ENCODE data around the gene FEZF1.

The FEZF1 gene

GRCh38 chr7:122307228-122307621 is 2.7 kb upstream of the FEZF1 start:
- Histone ChIP-seq H3K9ac (ENCODE audit: low read length) (no peak overlapping the region), H3K4me2 (ENCODE audit: low read depth, low read length, poor library complexity, severe bottlenecking) (no peak overlapping the region), H2AFZ (ENCODE audit: low read depth, low read length, severe bottlenecking) (no peak overlapping the region), H3K79me2 (ENCODE audit: insufficient read depth, low read length) (no peaks in the 10 kb centered on the region), H3K4me3 (ENCODE audit: insufficient read depth, low read length, poor library complexity, severe bottlenecking) (no peak overlapping the region), H3K9me3 (ENCODE audit: insufficient read depth, low read length) (no peaks in the 10 kb centered on the region), H3K27ac (ENCODE audit: low read depth, low read length) (no peak overlapping the region), H4K20me1 (ENCODE audit: low read depth, low read length) (no peaks in the 10 kb centered on the region), H3K9me2 (replicated peaks; ENCODE audit: insufficient read depth, low read length) (no peaks in the 10 kb centered on the region), H3F3A (ENCODE audit: insufficient read depth) (no peaks in the 10 kb centered on the region), H3K36me3 (ENCODE audit: low read length) (no peaks in the 10 kb centered on the region), H3K27me3 (ENCODE audit: low read length) (no peaks in the 10 kb centered on the region)
- no peak for TF ChIP-seq CTCF (IDR thresholded peaks at IDR 0.05; ENCODE audit: insufficient read depth, low read length, poor library complexity, severe bottlenecking)
- no peak for TF ChIP-seq EZH2phosphoT487 (conservative IDR thresholded peaks at IDR 0.05; ENCODE audit: low read length)

- no peaks in the 10 kb centered on the region for H3K9me3 ChIP-seq (ENCODE audit: insufficient read depth, low read length)
- H2AFZ ChIP-seq (ENCODE audit: low read depth, low read length, severe bottlenecking), result no peak overlapping the region
- TF ChIP-seq EZH2phosphoT487 (conservative IDR thresholded peaks at IDR 0.05; ENCODE audit: low read length) (no peak), CTCF (IDR thresholded peaks at IDR 0.05; ENCODE audit: insufficient read depth, low read length, poor library complexity, severe bottlenecking) (no peak)
- no peak overlapping the region for H3K4me2 ChIP-seq (ENCODE audit: low read depth, low read length, poor library complexity, severe bottlenecking)
- no peaks in the 10 kb centered on the region for H4K20me1 ChIP-seq (ENCODE audit: low read depth, low read length)
- H3K4me3 ChIP-seq (ENCODE audit: insufficient read depth, low read length, poor library complexity, severe bottlenecking), result no peak overlapping the region
- no peaks in the 10 kb centered on the region for H3K36me3 ChIP-seq (ENCODE audit: low read length)
- no peak overlapping the region for H3K9ac ChIP-seq (ENCODE audit: low read length)
- no peak overlapping the region for H3K27ac ChIP-seq (ENCODE audit: low read depth, low read length)
- no peaks in the 10 kb centered on the region for H3K79me2 ChIP-seq (ENCODE audit: insufficient read depth, low read length)
- no peaks in the 10 kb centered on the region for H3K9me2 ChIP-seq (replicated peaks; ENCODE audit: insufficient read depth, low read length)
- no peaks in the 10 kb centered on the region for H3K27me3 ChIP-seq (ENCODE audit: low read length)
- no peaks in the 10 kb centered on the region for H3F3A ChIP-seq (ENCODE audit: insufficient read depth)
Measured at GRCh38 chr7:122306320-122307227, 2.0 kb upstream of the FEZF1 start.

DNA sequence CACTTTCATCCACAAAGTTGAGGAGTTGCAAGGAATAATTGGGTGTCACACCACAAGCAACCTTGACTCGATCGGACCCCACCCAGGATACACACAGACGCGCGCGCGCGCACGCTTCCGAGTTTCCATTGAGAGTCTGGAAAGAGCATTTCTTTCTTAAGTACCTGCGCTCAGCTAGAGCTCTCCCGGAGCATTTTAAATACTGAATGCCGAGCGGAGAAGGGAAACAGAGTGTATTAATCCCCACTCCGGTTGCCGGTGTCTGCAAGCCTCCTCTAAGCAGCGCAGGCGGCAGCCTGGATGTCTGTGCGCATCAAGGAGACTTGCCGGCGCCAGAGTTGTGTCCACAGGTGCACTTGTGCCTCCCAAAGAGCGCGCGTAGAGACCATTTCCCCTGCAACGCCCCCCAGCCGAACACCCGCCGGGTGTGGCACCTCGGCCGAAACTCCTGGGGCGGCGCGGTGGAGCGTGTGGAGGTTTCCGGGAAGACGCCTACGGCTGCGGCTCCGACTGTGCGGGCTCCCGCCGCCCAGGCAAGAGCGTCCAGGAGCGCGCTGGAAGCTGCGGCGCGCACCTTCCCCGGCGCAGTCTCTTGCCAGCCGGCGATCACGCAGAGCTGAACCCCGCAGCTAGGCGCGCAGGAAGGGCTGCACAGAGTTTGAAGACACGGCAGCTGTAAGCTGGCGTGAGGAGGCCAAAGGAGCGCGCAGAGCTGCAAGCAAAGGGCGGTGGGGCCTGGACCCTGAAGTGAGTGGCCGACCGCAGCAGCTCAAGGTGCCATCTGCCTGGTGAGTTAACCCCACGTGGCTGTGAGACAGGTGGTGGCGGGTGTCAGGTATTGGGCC is 1.1 kb upstream of the FEZF1 start:
- H3F3A ChIP-seq (ENCODE audit: insufficient read depth), result no peaks in the 10 kb centered on the region
- no peaks in the 10 kb centered on the region for H4K20me1 ChIP-seq (ENCODE audit: low read depth, low read length)
- no peaks in the 10 kb centered on the region for H3K9me2 ChIP-seq (replicated peaks; ENCODE audit: insufficient read depth, low read length)
- H3K79me2 ChIP-seq (ENCODE audit: insufficient read depth, low read length), result no peaks in the 10 kb centered on the region
- H2AFZ ChIP-seq (ENCODE audit: low read depth, low read length, severe bottlenecking), result no peak overlapping the region
- no peak overlapping the region for H3K27ac ChIP-seq (ENCODE audit: low read depth, low read length)
- H3K27me3 ChIP-seq (ENCODE audit: low read length), result no peaks in the 10 kb centered on the region
- no peak overlapping the region for H3K4me2 ChIP-seq (ENCODE audit: low read depth, low read length, poor library complexity, severe bottlenecking)
- H3K4me3 ChIP-seq (ENCODE audit: insufficient read depth, low read length, poor library complexity, severe bottlenecking), result no peak overlapping the region
- H3K9me3 ChIP-seq (ENCODE audit: insufficient read depth, low read length), result no peaks in the 10 kb centered on the region
- TF ChIP-seq EZH2phosphoT487 (conservative IDR thresholded peaks at IDR 0.05; ENCODE audit: low read length), result no peak
- TF ChIP-seq CTCF (IDR thresholded peaks at IDR 0.05; ENCODE audit: insufficient read depth, low read length, poor library complexity, severe bottlenecking), result no peak
- H3K9ac ChIP-seq (ENCODE audit: low read length), result no peak overlapping the region
- H3K36me3 ChIP-seq (ENCODE audit: low read length), result no peaks in the 10 kb centered on the region
